Stimulated activated CD8-positive, alpha-beta memory T cell treated with anti-CD3 and anti-CD28 coated beads, Interleukin-15, amount 100 ng/mL, for 24 hours (primary cell): ENCODE results near the gene NR4A1.
A peak's percentile ranks its signal among the peaks of the same experiment; 100 is the strongest.

ENCODE experiments used
- DNase-seq: peaks from one replicate; pipeline ENCODE4 v3.0.0-alpha.2; 2020; ENCODE audit warnings: low read depth

The NR4A1 gene

GRCh38 chr12:52079576-52080402 lies 28.5 kb downstream of the NR4A1 start, which contains the start of gene SMIM41:
Gene SMIM41, plus strand, starts transcription at chr12:52079704. Its CDS starts 76 bp downstream, at chr12:52079780.
- no peak for DNase-seq

DNA sequence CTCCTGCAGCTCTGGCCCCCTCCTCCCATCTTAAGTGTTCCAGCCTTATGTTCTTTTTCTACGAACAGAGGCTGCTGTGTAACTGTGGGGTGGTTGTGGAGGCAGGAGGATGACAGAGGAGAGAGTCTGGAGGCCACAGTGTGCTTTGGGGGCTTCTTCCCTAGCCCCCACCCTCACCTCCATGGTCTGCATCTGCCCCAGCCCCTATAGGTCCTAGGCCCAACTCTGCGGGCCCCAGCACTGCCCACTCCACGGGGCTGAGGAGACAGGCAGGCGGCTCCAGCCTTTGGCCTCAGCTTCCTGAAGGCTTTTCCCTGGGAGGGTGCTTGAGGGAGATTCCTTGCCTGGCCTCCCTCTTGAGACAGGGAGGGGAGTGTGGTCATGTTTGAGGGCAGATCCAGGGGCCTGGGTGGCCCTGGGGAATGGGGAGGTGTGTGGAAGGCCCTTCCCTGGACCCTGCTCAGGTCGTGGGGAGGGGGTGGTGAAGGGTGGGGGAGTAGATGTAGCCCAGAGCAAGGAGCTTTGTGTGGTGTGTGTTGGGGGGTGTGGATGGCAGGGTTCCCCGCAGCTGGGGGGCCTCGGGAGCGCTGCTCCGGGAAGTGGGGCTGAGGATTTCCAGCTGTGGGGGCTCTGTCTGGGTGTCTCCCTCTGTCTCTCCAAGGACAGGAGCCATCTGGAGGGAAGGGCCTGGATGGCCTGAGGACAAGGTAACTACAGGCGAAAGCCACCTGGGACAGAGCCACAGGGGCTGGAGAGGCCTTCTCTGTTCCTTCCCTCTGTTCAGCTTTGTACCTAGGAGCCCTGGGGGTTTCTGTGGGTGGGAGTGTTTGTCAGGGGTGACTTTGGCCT lies 29.4 kb downstream of the NR4A1 start:
- no peak for DNase-seq

GRCh38 chr12:52081263-52081733 lies 30.1 kb downstream of the NR4A1 start:
- no peak for DNase-seq

DNA sequence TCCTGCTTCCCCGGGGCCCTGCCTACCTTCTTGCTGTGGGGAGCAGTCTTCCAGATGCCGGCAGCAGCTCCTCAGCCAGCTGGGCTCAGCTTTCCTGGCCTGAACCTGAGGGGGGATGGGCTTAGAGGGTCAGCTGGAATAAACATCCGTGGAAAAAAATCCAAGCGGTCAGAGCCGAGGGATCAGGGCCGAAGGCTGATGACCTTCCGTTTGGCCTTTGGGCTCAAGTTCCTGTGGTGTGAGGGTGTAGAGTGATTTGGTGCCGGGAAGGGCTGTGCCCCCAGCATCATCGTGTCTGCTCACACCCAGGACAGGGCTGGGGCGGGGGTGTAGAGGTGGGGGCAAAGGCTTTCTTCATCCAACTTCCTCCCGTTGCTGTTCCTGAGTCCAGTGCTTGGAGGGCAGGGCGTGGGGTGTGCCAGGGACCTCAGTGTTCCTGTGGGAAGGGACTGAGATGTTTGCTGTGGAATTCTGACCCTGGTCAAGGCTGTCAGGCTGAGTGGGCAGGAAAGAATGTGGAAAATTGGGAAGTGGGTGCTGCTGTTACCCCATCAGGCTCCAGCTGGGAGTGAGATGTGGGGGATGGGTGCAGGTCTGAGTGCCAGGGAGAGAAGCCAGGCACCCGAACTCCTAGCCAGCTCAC lies 30.9 kb downstream of the NR4A1 start:
- DNase-seq, result no peak

DNA sequence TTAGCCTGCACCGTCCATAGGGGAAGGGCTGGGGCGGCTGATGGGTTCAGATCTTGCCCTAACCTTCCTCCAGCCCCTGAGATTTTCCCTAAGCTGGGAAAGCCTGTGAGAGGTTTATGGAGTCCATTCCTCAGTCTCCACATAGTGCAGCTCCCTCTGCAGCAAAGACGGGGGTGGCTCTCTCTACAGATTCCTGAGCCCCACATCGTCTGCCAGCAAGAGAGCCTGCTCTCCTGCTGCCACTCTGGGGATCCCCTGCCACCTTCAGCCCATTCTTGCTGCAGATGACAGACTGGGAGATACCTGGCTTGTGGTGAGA lies 31.4 kb downstream of the NR4A1 start:
- DNase-seq, result no peak

GRCh38 chr12:52082988-52083637 lies 31.9 kb downstream of the NR4A1 start:
- DNase-seq, result peak; percentile 43

GRCh38 chr12:52083638-52083996 lies 32.4 kb downstream of the NR4A1 start:
- DNase-seq, result no peak

DNA sequence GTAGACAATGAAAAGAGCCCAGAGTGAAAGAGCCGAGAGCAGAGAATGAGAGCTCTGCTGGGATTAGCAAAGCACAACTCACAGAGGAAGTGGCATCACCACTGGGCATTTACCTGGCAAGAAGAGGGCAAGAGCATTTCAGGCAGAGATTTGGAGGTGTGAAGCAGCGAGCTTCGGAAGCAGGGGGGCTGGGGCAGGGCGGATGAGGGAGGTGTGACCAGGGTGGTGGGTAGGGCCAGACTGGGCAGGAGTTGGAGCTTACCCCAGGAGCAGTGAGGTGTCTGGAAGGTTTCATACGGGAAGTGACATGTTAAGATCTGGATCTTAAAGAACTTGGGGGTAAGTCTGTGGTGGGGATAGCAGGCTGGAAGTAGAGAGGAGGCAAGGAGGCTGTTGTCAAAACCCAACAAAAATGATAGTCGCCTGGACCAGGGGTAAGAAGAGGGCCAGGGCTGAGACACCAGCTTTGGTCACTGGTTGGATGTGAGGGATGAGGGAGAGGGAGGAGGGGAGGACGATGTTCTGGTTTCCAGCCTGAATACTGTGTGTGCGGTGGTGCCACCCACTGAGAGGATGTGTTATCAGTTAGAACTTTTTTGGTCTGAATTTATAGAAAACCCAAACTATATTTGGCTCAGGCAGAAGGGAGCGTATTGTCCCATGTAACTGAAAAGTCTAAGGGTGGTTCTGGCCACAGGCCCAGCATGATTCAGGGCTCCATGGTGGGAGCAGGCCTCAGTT lies 33.4 kb downstream of the NR4A1 start:
- no peak for DNase-seq

DNA sequence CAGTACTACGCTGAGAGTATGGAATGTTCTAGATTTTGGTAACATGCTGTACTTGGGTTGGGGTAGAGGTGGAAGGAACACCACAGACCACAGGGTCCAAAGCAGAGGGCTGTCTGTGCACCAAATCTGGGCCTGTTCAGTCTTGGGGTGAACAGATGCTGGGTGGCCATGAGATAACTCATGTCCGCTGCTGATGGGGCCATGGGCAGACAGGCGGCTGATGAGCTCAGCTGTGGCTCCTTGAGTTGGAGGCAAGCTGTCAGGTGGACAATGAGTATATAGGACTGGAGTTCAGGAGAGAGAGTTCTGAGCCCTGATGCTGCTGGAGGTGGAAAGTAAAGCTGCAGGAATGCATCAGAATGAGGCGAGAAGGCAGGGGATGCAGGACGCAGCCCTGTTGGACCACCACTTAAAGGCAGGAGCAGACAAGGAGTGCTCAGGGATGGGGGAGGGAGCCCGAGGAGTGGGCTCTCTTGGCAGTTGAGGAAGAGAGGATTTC lies 34.5 kb downstream of the NR4A1 start:
- DNase-seq, result no peak

DNA sequence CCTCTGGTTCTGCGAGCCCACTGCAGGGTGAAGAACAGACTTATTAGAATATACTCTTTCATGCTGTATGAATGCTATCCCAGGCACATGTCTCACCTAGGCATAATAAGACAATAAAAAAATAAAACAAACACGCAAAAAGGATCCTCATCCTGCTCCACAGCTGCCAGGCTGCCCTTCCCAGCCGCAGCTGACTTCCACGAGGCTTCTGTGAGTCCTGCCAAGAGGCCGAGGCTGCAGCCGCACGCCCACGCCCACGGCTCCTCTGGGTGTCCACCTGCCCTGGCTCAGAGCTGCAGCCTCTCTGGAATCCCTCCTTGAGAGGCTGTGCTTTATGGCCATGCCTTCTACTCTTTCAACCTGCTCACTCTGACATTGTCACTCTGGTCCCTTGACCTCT lies 35.1 kb downstream of the NR4A1 start:
- no peak for DNase-seq

DNA sequence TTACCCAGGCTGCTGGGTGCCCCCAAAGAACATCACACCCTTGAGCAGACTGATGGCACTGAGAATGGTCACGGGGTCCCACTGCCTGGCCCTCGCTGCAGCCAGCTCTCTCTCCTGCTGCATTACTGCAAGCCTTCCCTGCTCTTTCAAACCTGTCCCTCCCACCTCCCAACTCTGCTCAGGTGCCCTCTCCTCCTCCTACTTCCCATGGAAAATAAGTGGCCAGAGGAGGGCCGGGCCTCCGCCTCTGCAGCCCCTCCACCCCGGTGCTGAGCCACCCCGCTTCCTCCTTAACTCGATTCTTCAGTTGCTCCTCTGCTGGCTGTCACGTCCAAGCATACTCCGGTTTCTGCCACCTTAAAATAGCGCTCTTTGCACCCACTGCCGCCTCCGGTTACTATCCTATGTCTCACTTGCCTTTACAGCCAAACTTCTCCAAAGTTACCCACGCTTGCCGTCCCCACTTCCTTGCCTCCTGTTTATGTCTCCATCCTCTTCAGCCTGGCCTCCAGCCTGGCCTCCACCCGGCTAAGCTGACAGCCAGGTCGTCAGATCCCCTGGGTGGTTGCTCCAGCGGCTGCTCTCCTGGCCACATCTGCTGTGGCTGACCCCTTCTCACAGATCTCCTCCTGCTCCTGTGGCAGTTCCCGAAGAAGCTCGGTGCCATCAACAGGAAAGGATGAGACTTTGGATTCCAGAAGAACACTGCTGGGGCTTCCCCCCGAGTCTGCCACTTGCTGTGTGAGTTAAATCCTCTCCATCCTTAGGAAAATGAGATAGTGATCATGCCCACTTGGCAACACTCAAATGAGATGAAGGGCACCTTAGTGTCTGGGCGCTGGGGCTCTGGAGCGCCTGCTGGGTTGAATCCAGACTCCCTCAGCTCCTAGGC lies 35.9 kb downstream of the NR4A1 start:
- DNase-seq, result no peak

GRCh38 chr12:52087961-52088820 lies 36.9 kb downstream of the NR4A1 start:
- DNase-seq, result no peak

GRCh38 chr12:52089491-52089890 lies 38.2 kb downstream of the NR4A1 start:
- DNase-seq, result no peak

DNA sequence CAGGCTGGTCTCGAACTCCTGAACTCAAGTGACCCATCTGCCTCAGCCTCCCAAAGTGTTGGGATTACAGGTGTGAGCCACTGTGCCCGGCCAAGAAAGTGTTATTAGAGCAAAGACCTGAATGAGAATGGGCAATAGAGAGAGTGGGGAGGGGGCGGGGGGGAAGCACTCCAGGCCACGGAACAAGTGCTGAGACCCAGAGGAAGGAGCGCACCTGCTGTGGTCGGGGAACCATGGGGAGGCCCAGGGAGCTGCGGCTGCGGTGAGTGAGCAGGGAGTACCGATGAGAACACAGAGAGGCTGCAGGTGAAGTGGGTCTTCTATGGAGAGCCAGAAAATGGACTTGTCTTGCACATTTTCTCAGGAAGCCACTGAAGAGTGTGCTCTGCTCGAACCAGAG lies 39.0 kb downstream of the NR4A1 start:
- no peak for DNase-seq

DNA sequence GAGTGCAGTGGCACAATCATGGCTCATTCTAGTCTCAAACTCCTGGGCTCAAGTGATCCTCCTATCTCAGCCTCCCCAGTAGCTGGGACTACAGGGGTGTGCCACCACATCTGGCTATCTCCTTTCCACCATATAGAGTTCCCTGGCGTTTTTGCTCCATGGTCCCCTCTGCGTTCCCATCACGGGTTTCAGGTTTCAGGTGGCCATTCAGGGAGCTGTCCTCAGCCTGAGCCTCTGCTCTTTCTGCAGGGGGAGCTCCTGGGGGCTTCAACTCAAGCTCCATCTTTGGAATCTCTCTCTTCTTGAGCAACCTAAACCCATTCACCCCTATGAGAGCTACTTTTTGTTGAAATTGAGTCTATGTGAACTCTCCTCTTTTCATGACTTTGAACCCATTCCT lies 39.8 kb downstream of the NR4A1 start:
- no peak for DNase-seq

DNA sequence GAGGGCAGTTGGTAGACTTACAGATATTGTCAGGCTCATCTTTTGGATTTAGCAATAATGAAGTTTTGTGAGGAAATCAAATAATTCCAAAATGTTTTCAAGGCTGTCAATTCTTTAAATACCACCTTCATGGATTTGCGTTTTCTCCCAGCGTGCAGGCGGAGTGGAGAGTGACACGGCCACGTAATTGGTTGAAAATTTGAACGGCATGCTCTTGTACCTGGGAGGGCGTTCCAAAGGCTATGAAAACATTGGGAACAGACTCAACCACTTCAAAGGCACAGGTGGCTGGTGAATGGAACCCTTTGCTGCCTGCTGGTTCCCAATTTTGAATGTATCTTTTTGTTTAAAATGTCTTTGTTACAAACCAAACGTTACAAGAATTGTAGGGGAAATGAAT lies 40.6 kb downstream of the NR4A1 start:
- DNase-seq, result no peak

GRCh38 chr12:52093346-52093745 lies 42.1 kb downstream of the NR4A1 start:
- no peak for DNase-seq

DNA sequence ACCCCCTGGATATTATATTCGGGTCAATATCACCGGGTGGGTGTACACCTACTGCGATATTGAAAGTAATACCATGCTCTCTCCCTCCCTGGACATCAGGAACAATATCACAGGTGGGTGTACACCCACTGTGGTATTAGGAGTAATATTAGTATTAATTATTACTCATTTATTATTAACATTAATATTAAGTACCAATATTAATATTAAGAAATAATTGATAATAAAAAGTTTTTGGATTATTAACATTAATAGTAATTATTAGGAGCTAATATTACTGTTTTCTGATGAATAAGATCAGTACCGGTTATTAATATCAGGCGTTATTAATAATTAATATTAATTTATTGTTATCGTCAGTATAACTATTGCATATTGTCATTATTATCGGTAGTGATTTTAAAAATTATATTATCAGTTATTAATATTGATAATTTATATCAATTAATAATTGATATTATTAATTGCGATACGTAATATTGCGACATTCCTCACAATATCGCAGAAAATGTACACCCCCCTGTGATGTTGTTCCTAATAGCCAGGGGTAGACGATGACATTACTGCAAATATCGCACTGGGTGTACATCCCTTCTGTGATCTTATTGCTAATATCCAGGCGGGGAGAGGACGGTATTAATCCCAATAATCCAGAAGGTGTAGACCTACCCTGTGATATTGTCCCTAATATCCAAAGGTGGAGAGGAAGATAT lies 45.2 kb downstream of the NR4A1 start:
- no peak for DNase-seq
